Upper lobe of left lung (tissue), 6 donors: ENCODE data around the gene UNC13D. TPM values are rescaled to one million over a fixed set of nuclear protein-coding genes. Genes with fewer than 3 reads are reported as not detected.

ENCODE experiments used
- ATAC-seq, 2 donors: fragments of 200-7000 bp; cut with Tn5 transposase; one replicate each; pipeline ENCODE4 v1.9.1; 2022; ENCODE audit warnings: mild to moderate bottlenecking in 2 of 2, moderate library complexity in 2 of 2; ENCODE audit not compliant: low FRiP score in 2 of 2
- DNase-seq, 2 donors: peaks; one replicate each; pipeline ENCODE4 v3.0.0-alpha.2; 2019 to 2020
- H3K27ac ChIP-seq, 4 donors: fragments of 200-600 bp; sonication (generic); one replicate each; pipeline ENCODE4 v1.5.1; 2016 to 2019
- H3K27me3 ChIP-seq, 4 donors: fragments of 200-600 bp; sonication (generic); one replicate each; pipeline ENCODE4 v1.5.1; 2017 to 2019
- H3K36me3 ChIP-seq, 4 donors: fragments of 200-600 bp; sonication (generic); one replicate each; pipeline ENCODE4 v1.5.1; 2016 to 2019
- H3K4me1 ChIP-seq, 4 donors: fragments of 200-600 bp; sonication (generic); one replicate each; pipeline ENCODE4 v1.5.1; 2018 to 2019
- H3K4me3 ChIP-seq, 4 donors: fragments of 200-600 bp; sonication (generic); one replicate each; pipeline ENCODE4 v1.5.1; 2017 to 2019; ENCODE audit warnings: mild to moderate bottlenecking in 2 of 4, moderate library complexity in 1 of 4
- H3K9me3 ChIP-seq, 4 donors: fragments of 200-600 bp; sonication (generic); one replicate each; pipeline ENCODE4 v1.5.1; 2018 to 2019
- CTCF ChIP-seq, 6 experiments: fragments of 450-650 bp in 4 of 6; fragments of 200-600 bp in 2 of 6; sonication (generic) in 2 of 6; IDR thresholded peaks; one replicate each; pipeline ENCODE4 v1.5.1; 2016 to 2019; ENCODE audit warnings: antibody characterized with exemption in 6 of 6
- EP300 ChIP-seq, 4 donors: sonication (generic); formaldehyde crosslinking; IDR thresholded peaks; one replicate each; pipeline ENCODE4 v1.5.1; 2017; ENCODE audit warnings: antibody characterized with exemption in 4 of 4, control low read depth in 2 of 4
- POLR2A ChIP-seq, 4 donors: fragments of 450-650 bp; IDR thresholded peaks; one replicate each; pipeline ENCODE4 v1.5.1; 2016 to 2017; ENCODE audit warnings: antibody characterized with exemption in 4 of 4, mild to moderate bottlenecking in 2 of 4
- POLR2AphosphoS5 ChIP-seq, 2 donors: sonication (generic); formaldehyde crosslinking; IDR thresholded peaks; one replicate each; pipeline ENCODE4 v1.5.1; 2017; ENCODE audit warnings: antibody characterized with exemption in 2 of 2
- WGBS, 2 donors: methylation state at CpG; one replicate each; pipeline ENCODE4 v1.1.5; 2017 to 2018; 5-methylcytosine and 5-hydroxymethylcytosine counted together
- total RNA-seq, 6 donors: library from RNA; depleted of rRNA in 4 of 6; stranded (reverse); fragments of >200 nt in 4 of 6; gene quantifications; one replicate each; pipeline versions ENCODE4 v1.1.0 to v1.2.1, GENCODE V29; 2016 to 2021
- donor health status: DM: no; HTN: no; CAD: no; lungs with moderate emphysema.
- donor health status: DM: no; HTN: yes; CAD: no; lungs with severe emphysema.

Gene UNC13D
- total RNA-seq, 6 donors from 2014 or later, result 38.0 to 243 (median 123) TPM

GRCh38 chr17:75816693-75817092, 27.5 kb downstream of the UNC13D start:
- Histone ChIP-seq H3K4me3 (no peak overlapping the region), H3K27ac (no peak overlapping the region), H3K4me1 (no peaks in the 10 kb centered on the region), H3K9me3 (no peaks in the 10 kb centered on the region), H3K27me3 (no peaks in the 10 kb centered on the region), H3K36me3 (peaks cover 34 to 99% (median 82%) of the 10 kb centered on the region in 4 donors)
- 95 to 97% methylated on average over 4 to 9 of the region's 9 CpGs for WGBS, 2 donors
- ATAC-seq, result no peak
- DNase-seq, result no peak
- TF ChIP-seq EP300 (IDR thresholded peaks at IDR 0.05) (no peak), POLR2AphosphoS5 (IDR thresholded peaks at IDR 0.05) (no peak), CTCF (IDR thresholded peaks at IDR 0.05) (no peak), POLR2A (IDR thresholded peaks at IDR 0.05) (no peak)

GRCh38 chr17:75815399-75815798, 28.8 kb downstream of the UNC13D start:
- 92% methylated on average over 2 to 3 of the region's 3 CpGs for WGBS, 2 donors
- ATAC-seq, result no peak
- TF ChIP-seq EP300 (IDR thresholded peaks at IDR 0.05) (no peak), POLR2AphosphoS5 (IDR thresholded peaks at IDR 0.05) (no peak), CTCF (IDR thresholded peaks at IDR 0.05) (no peak), POLR2A (IDR thresholded peaks at IDR 0.05) (no peak)

GRCh38 chr17:75814900-75815373, 29.3 kb downstream of the UNC13D start:
- H3K4me3 ChIP-seq, result no peak overlapping the region
- TF ChIP-seq POLR2A (IDR thresholded peaks at IDR 0.05), result no peak
- DNase-seq (no peak), ATAC-seq (peak in 1 of 2 donors; percentile 59)
- no peaks in the 10 kb centered on the region for H3K27me3 ChIP-seq
- peaks cover 26 to 99% (median 92%) of the 10 kb centered on the region in 4 donors for H3K36me3 ChIP-seq
- no peaks in the 10 kb centered on the region for H3K4me1 ChIP-seq
- H3K9me3 ChIP-seq, result no peaks in the 10 kb centered on the region
- no peak overlapping the region for H3K27ac ChIP-seq
- WGBS, 2 donors, result 90 to 94% methylated on average over 13 of the region's 13 CpGs

More at GRCh38 chr17:75815399-75815798, 28.8 kb downstream of the UNC13D start:
- Histone ChIP-seq H3K4me3 (no peak overlapping the region), H3K4me1 (no peaks in the 10 kb centered on the region), H3K27me3 (no peaks in the 10 kb centered on the region), H3K9me3 (no peaks in the 10 kb centered on the region), H3K27ac (no peak overlapping the region), H3K36me3 (peaks cover 27 to 99% (median 91%) of the 10 kb centered on the region in 4 donors)
- no peak for DNase-seq

GRCh38 chr17:75814021-75814395, 30.2 kb downstream of the UNC13D start:
- Histone ChIP-seq H3K27ac (no peak overlapping the region), H3K4me1 (no peaks in the 10 kb centered on the region), H3K36me3 (peaks cover 19 to 96% (median 87%) of the 10 kb centered on the region in 4 donors), H3K4me3 (no peak overlapping the region), H3K9me3 (no peaks in the 10 kb centered on the region), H3K27me3 (no peaks in the 10 kb centered on the region)
- ATAC-seq (no peak), DNase-seq (no peak)
- 92 to 98% methylated on average over 5 to 6 of the region's 6 CpGs for WGBS, 2 donors
- TF ChIP-seq EP300 (IDR thresholded peaks at IDR 0.05), result no peak
- TF ChIP-seq CTCF (IDR thresholded peaks at IDR 0.05), result no peak
- no peak for TF ChIP-seq POLR2AphosphoS5 (IDR thresholded peaks at IDR 0.05)
- TF ChIP-seq POLR2A (IDR thresholded peaks at IDR 0.05), result no peak

- DNase-seq, result no peak
- WGBS, 2 donors, result 89 to 94% methylated on average over 18 to 24 of the region's 24 CpGs
- H3K36me3 ChIP-seq, result peaks cover 19 to 89% (median 80%) of the 10 kb centered on the region in 4 donors
- H3K27ac ChIP-seq, result no peak overlapping the region
- H3K4me3 ChIP-seq, result no peak overlapping the region
- no peaks in the 10 kb centered on the region for H3K27me3 ChIP-seq
- no peak for TF ChIP-seq CTCF (IDR thresholded peaks at IDR 0.05)
- TF ChIP-seq POLR2A (IDR thresholded peaks at IDR 0.05), result no peak
- no peak for TF ChIP-seq POLR2AphosphoS5 (IDR thresholded peaks at IDR 0.05)
- TF ChIP-seq EP300 (IDR thresholded peaks at IDR 0.05), result no peak
- H3K4me1 ChIP-seq, result no peaks in the 10 kb centered on the region
- no peaks in the 10 kb centered on the region for H3K9me3 ChIP-seq
- no peak for ATAC-seq
Measured at GRCh38 chr17:75813081-75814020, 30.9 kb downstream of the UNC13D start.
